HG03342 (cell line): ENCODE measurements around the gene TEX47.

Source experiments
- ATAC-seq: cut with Tn5 transposase; IDR thresholded peaks from one replicate; pipeline ENCODE4 v1.9.1; 2021; ENCODE audit warnings: mild to moderate bottlenecking, moderate library complexity; ENCODE audit not compliant: unreplicated experiment

Gene TEX47

GRCh38 chr7:88795553-88795952 is at the start of gene TEX47:
TSS of gene TEX47 (minus strand) at chr7:88795737. CDS start at chr7:88794942, 795 bp downstream.
- no peak for ATAC-seq

- ATAC-seq: no peak
Measured at GRCh38 chr7:88845091-88845490, 49.6 kb upstream of the TEX47 start.

DNA sequence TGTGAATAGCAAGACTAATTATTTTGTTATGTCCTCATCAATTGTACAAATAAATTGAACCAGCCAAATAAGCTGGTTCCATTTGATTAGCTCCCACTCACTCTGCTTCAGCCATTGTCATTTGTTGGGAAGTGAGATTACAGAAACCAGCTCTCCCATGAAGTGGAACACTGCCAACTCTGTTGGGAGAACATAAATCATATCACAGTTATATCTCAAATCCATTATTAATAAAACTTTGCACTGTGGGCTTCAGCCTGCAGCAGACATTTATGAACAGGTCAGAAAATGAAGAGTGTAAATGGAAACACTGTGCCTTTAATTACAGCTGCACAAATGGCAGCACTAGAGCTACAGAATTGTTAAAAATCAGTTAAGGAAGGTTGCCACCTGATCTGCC is 46.7 kb upstream of the TEX47 start:
- no peak for ATAC-seq

GRCh38 chr7:88835147-88835728 is 39.7 kb upstream of the TEX47 start:
- peak; percentile 93 for ATAC-seq

DNA sequence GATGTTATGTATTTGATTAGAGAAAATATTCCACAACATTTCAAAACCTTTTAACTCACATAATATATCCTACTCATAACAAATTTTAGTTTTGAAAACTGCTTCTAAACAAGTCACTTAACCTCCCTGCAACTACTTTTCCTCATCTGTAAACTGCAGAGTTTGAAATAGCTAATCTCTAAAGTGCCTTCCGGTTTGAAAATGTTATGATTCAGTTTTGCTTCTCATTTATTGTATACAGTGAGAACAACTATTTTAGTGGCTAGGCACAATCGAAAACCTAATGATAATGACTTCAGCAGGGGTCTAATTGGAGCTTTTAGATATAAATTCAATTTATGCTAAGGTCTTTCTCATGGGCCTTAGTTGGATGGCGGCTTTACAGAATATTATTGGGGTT is 30.7 kb upstream of the TEX47 start:
- no peak for ATAC-seq

GRCh38 chr7:88818552-88818951 is 23.0 kb upstream of the TEX47 start:
- ATAC-seq: no peak

- no peak for ATAC-seq
Measured at GRCh38 chr7:88806280-88807037, 10.9 kb upstream of the TEX47 start.

DNA sequence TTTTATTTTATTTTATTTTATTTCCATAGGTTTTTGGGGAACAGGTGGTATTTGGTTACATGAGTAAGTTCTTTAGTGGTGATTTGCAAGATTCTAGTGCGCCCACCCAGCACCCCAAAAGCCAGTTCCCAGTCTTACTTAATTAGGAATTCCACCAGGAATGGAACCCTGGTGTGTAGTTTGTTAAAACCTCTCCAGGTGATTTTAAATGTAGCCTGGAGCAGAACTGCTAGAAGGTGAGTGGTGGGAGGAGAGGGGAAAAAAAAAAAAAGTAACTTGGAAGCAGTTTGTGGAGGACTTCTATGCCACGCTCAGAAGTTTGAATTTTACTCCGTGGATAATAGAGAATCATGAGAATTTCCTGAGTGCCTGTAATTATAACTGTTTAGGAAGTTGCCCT is 5.5 kb upstream of the TEX47 start:
- no peak for ATAC-seq

GRCh38 chr7:88792361-88792760 is 3.2 kb downstream of the TEX47 start:
- ATAC-seq: no peak

DNA sequence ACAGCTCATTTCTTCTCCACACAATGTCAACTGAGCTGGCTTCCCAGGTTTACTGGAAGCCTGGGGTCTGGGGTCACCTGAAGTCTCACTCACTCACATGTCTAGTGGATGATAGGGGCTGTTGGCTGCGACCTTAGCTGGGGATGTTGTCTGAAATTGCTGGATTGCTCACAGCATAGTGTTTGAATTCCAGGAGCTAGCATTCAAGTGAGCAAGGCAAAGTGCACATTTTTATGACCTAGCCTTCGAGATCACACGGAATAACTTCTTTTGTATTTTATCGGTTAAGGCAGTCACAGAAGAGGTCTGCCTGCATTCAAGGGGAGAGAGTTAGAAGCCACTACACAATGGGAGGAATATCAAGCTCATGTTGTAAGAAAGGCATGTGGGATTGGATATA is 3.6 kb downstream of the TEX47 start:
- ATAC-seq: no peak

DNA sequence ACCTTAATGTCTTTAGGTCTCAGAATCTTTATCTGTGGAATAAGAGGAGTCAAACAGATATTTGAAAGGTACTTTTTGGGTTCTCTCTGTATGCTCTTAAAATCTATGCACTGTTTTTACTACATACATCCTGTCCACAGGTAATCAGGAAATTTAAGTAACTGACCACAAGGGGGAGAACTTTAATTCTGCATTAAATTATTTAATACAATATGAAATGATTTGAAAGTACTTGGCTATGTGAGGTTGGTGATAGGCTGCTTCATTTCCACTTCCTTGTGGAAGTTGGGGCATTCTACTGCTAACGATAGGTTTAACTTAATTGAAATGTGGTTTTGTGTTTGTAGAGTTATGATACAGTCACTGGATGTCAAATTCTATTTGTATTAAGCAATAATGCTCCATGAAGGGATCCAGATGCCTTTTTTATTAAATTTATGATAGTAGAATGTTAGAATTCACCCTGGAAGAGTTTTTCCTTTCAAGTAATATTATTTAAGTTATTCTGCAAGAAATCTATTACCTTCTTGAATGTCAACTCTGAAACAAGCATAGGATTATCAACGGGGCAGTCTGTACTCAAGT is 6.0 kb downstream of the TEX47 start:
- no peak for ATAC-seq

DNA sequence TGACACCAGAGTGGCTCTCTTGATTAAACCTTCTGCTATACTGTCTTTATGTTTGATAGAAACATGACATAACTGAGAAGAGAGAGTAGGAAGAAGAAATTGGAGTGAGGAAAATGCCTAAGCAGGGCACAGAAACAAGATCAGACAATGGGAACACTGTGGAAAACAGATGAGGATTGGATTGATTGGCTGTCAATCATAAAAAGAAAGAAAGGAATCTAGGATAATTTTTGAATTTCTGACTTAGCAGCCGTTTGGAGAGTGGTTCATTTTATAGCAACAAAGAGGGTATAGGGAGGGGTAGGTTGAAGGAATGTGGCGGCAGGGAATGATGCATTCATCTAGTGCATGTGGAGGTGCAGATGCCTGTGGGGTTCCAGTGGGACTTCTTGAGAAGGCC is 7.8 kb downstream of the TEX47 start:
- no peak for ATAC-seq

DNA sequence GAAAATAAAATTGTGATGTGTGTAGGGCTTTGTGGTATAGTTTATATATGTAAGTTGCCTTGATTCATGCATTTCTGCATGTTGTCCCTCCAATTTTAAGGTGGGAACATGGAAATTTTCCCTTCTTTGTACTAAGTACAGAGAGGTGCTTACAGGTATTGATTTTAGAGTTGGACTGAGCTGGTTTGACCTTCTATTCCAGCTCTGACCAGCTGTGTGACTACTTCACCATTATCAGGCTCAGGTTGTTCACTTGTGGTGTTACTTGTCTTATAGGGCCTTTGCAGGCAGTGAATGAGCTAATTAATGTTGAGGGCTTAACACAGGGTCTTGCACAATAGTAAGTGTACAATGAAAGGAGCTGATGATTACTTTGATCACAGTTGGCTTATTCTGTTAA is 19.7 kb downstream of the TEX47 start:
- no peak for ATAC-seq

- ATAC-seq: no peak
Measured at GRCh38 chr7:88772776-88773175, 22.8 kb downstream of the TEX47 start.

- ATAC-seq: no peak
Measured at GRCh38 chr7:88771417-88771816, 24.1 kb downstream of the TEX47 start.

- no peak for ATAC-seq
Measured at GRCh38 chr7:88761779-88762178, 33.8 kb downstream of the TEX47 start.

GRCh38 chr7:88760136-88760515 is 35.4 kb downstream of the TEX47 start:
- no peak for ATAC-seq

DNA sequence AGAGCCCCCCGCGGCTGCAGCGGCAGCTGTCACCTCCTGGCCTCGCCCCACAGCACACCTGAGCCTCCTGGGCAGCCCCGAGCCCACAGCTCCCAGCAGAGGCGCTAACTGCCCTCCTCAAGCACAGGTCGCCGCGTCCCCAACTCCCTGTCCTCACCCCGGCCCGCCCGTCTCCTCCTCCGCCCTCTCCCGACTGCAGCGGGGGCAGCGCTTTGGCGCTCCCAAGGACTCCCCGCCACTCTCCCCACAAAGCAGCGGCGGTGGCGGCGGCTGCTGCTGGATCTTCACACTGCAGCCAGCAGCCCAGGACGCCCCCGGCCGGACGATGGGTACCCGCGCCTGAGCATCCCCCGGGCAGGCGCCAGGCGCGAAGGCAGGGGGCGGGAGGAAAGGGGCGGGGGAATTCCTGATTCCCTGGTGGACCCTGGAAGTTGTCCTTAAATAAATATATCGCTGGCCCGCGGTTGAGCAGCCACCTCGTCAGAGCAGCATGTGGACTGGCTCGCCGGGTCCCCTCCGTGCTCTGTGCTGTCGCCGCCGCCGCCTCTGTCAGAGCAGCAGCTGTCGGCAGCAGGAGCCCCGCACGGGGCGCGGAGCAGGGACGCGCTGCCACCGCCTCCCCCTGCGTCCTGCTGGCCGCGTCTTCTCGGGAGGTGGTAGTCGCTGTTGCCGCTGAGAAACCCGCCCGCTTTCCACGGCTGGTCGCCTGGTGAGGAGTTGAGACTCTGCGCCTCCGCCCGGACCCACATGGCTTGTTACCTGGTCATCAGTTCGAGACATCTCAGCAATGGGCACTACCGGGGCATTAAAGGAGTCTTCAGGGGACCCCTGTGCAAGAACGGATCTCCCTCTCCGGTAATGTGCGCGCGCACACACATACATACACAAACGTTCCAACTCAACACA is 36.1 kb downstream of the TEX47 start, which contains the start of gene ZNF804B:
TSS of gene ZNF804B (plus strand) at position 471 of the 906 bp plus-strand sequence. CDS start at position 748, 277 bp downstream.
- no peak for ATAC-seq

- no peak for ATAC-seq
Measured at GRCh38 chr7:88758381-88759229, 36.9 kb downstream of the TEX47 start.

- no peak for ATAC-seq
Measured at GRCh38 chr7:88757371-88757770, 38.2 kb downstream of the TEX47 start.
